GM12892 (cell line): ENCODE measurements around the gene LYPD8.

ENCODE experiments used
- POLR2A ChIP-seq: IDR thresholded peaks from 2 replicates; pipeline ENCODE4 v1.6.1; 2011; ENCODE audit warnings: low read depth, low read length, control low read depth
- POLR2AphosphoS5 ChIP-seq: IDR thresholded peaks from 2 replicates; pipeline ENCODE4 v1.6.1; 2011; ENCODE audit warnings: low read depth, low read length, control low read depth
- TAF1 ChIP-seq: IDR thresholded peaks from 2 replicates; pipeline ENCODE4 v1.6.1; 2011; ENCODE audit warnings: low read depth, mild to moderate bottlenecking, control low read depth, low read length, borderline replicate concordance

DNA sequence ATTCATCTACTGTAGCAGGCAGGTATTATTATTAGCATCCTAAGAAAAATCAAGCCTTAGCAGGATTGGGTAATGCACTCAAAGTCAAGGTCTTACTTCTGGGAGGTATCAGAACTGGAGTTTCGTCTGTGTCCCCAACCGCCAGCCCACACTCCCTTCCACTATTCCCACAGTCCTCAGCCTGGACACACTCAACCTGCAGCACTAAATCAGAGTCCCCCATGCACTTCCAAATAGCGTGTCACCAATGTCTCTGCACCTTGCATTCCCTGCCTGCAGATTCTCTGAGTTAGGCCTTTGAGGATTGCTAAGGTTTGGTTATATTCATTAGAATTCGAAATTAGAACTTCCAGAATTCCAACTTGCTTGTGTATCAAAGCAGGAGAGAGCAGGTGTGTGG lies 3.9 kb downstream of the LYPD8 start:
- TF ChIP-seq TAF1: no peak
- TF ChIP-seq POLR2A: no peak
- no peak for TF ChIP-seq POLR2AphosphoS5
